Measurements from ENCODE around the gene SFT2D3. TPM values are rescaled to one million over a fixed set of nuclear protein-coding genes. Genes with fewer than 3 reads are reported as not detected.

Gene SFT2D3
- total RNA-seq, 2 donors from 2014 or later = 3.8 to 5.9 TPM

GRCh38 chr2:127701651-127702394 is 526 bp downstream of the SFT2D3 start:
- peak overlapping the region; percentile 90 to 96 for H3K27ac ChIP-seq
- H3K4me1 ChIP-seq = peaks cover 0 to 50% of the 10 kb centered on the region in 2 donors
- peak overlapping the region; percentile 50 to 72 for H3K4me3 ChIP-seq
- peak; percentile 77 for DNase-seq (ENCODE audit: low spot score)
- H3K27me3 ChIP-seq = no peaks in the 10 kb centered on the region
- no peaks in the 10 kb centered on the region for H3K9me3 ChIP-seq
- peaks cover 13% of the 10 kb centered on the region for H3K36me3 ChIP-seq
- TF ChIP-seq CTCF (IDR thresholded peaks at IDR 0.05) = peak in 1 of 2 donors; percentile 35

- H3K27me3 ChIP-seq = no peaks in the 10 kb centered on the region
- no peaks in the 10 kb centered on the region for H3K9me3 ChIP-seq
- no peak for DNase-seq (ENCODE audit: low spot score)
- TF ChIP-seq CTCF (IDR thresholded peaks at IDR 0.05) = no peak
- peaks cover 0 to 51% of the 10 kb centered on the region in 2 donors for H3K4me1 ChIP-seq
- H3K36me3 ChIP-seq = peaks cover 17% of the 10 kb centered on the region
- H3K4me3 ChIP-seq = peak overlapping the region; percentile 50 to 72
- peak overlapping the region; percentile 90 to 96 for H3K27ac ChIP-seq
These were observed 1.2 kb downstream of the SFT2D3 start for GRCh38 chr2:127702395-127703009.

- no peak for TF ChIP-seq CTCF (IDR thresholded peaks at IDR 0.05)
- no peak overlapping the region for H3K27ac ChIP-seq
- H3K4me1 ChIP-seq = peaks cover 0 to 51% of the 10 kb centered on the region in 2 donors
- H3K4me3 ChIP-seq = no peak overlapping the region
- DNase-seq (ENCODE audit: low spot score) = no peak
- peaks cover 25% of the 10 kb centered on the region for H3K36me3 ChIP-seq
- no peaks in the 10 kb centered on the region for H3K9me3 ChIP-seq
- H3K27me3 ChIP-seq = no peaks in the 10 kb centered on the region
These were observed 2.0 kb downstream of the SFT2D3 start for GRCh38 chr2:127703282-127703681.

GRCh38 chr2:127704641-127705390 is 3.5 kb downstream of the SFT2D3 start:
- no peak for DNase-seq (ENCODE audit: low spot score)
- TF ChIP-seq CTCF (IDR thresholded peaks at IDR 0.05) = no peak
- H3K4me3 ChIP-seq = no peak overlapping the region
- H3K9me3 ChIP-seq = no peaks in the 10 kb centered on the region
- H3K27ac ChIP-seq = peak overlapping the region in 1 of 2 donors; percentile 58
- H3K27me3 ChIP-seq = no peaks in the 10 kb centered on the region
- H3K4me1 ChIP-seq = peaks cover 0 to 51% of the 10 kb centered on the region in 2 donors
- H3K36me3 ChIP-seq = peaks cover 40% of the 10 kb centered on the region

- peaks cover 0 to 49% of the 10 kb centered on the region in 2 donors for H3K4me1 ChIP-seq
- H3K27me3 ChIP-seq = no peaks in the 10 kb centered on the region
- DNase-seq (ENCODE audit: low spot score) = no peak
- H3K9me3 ChIP-seq = no peaks in the 10 kb centered on the region
- H3K27ac ChIP-seq = peak overlapping the region in 1 of 2 donors; percentile 58
- H3K4me3 ChIP-seq = no peak overlapping the region
- H3K36me3 ChIP-seq = peaks cover 40% of the 10 kb centered on the region
- no peak for TF ChIP-seq CTCF (IDR thresholded peaks at IDR 0.05)
These were observed 4.2 kb downstream of the SFT2D3 start for GRCh38 chr2:127705391-127706065.
